ENCODE measurements around the gene RHOF.

GRCh38 chr12:121788176-121788818, 5.2 kb downstream of the RHOF start:
- no peak for TF ChIP-seq POLR2A (IDR thresholded peaks at IDR 0.05)
- no peak for TF ChIP-seq CTCF (IDR thresholded peaks at IDR 0.05)
- no peak for TF ChIP-seq EP300 (IDR thresholded peaks at IDR 0.05)
